Small intestine (tissue), 7 donors: ENCODE data around the gene TMEM51. TPM values are rescaled to one million over a fixed set of nuclear protein-coding genes. Genes with fewer than 3 reads are reported as not detected.

Experiments used
- DNase-seq, 2 donors: peaks; one replicate each; pipeline versions ENCODE4 v3.0.0 to v3.0.0-alpha.2; 2013
- FAIRE-seq: peaks from 2 replicates; lab custom pipeline; 2012; peaks lifted over from hg19 to GRCh38; lab: Jason Lieb, UNC
- H3K27ac ChIP-seq, 3 donors: one replicate each; pipeline ENCODE4 v1.5.1; 2013; ENCODE audit warnings: low read length in 2 of 3, mild to moderate bottlenecking in 2 of 3, control low read depth in 1 of 3, inconsistent platforms in 1 of 3, low read depth in 1 of 3, moderate library complexity in 1 of 3
- H3K27me3 ChIP-seq, 3 donors: one replicate each; pipeline ENCODE4 v1.6.1; 2013; ENCODE audit warnings: low read length in 3 of 3, inconsistent platforms in 1 of 3; ENCODE audit not compliant: control insufficient read depth in 3 of 3, insufficient read depth in 3 of 3
- H3K36me3 ChIP-seq, 3 donors: one replicate each; pipeline ENCODE4 v1.6.1; 2013; ENCODE audit warnings: low read length in 3 of 3, inconsistent platforms in 1 of 3, low read depth in 1 of 3, mild to moderate bottlenecking in 1 of 3, moderate library complexity in 1 of 3; ENCODE audit not compliant: control insufficient read depth in 3 of 3, insufficient read depth in 2 of 3
- H3K4me1 ChIP-seq, 3 donors: one replicate each; pipeline ENCODE4 v1.6.1; 2013; ENCODE audit warnings: low read length in 2 of 3, inconsistent platforms in 1 of 3, low read depth in 1 of 3, mild to moderate bottlenecking in 1 of 3, moderate library complexity in 1 of 3; ENCODE audit not compliant: control insufficient read depth in 3 of 3, insufficient read depth in 2 of 3
- H3K4me3 ChIP-seq, 3 donors: one replicate each; pipeline ENCODE4 v1.5.1; 2013; ENCODE audit warnings: low read length in 3 of 3, control low read depth in 1 of 3, inconsistent platforms in 1 of 3, low read depth in 1 of 3, mild to moderate bottlenecking in 1 of 3, moderate library complexity in 1 of 3
- H3K9me3 ChIP-seq, 2 donors: one replicate each; pipeline ENCODE4 v1.6.1; 2013; ENCODE audit warnings: low read depth in 1 of 2, low read length in 1 of 2; ENCODE audit not compliant: control insufficient read depth in 2 of 2, insufficient read depth in 1 of 2
- WGBS, 3 donors: extraction: QIAGEN DNeasy Blood & Tissue Kit; methylation state at CpG; one replicate each; pipeline ENCODE4 v1.1.7; 2013; 5-methylcytosine and 5-hydroxymethylcytosine counted together
- polyA plus RNA-seq, 4 donors: library from polyadenylated mRNA; stranded (reverse) in 3 of 4; unstranded in 1 of 4; fragments of 200-250 nt in 3 of 4; fragments of 120-200 nt in 1 of 4; gene quantifications; one replicate each; pipeline versions ENCODE4 v1.2.1 to v1.2.3, GENCODE V29; 2013
- donor health status: healthy with polysubstance abuse.
- donor health status: control.
- donor health status: control.
- donor health status: Bipolar disorder and iron deficiency.
- donor health status: healthy.

Gene TMEM51
- polyA plus RNA-seq, 4 donors, result 16.3 to 44.4 (median 21.5) TPM

DNA sequence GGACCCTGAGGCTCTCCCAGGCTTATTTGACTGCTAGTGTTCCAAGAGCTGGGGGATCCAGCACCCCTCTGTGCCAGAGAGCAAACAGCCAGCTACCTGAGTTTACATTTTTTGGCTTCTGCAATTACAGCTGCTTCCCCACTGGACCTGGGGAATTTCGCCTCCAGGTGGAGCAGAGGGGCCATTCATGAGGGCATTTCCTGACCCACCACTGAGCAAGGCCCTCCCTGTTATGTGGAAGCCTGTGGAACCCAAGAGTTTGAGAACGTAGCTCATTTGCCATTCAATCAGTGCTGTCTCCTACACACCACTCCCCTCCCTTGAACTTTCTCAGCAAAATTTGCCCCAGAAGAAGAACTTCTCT lies 42.7 kb upstream of the TMEM51 start:
- H3K27ac ChIP-seq, result no peak overlapping the region
- H3K4me1 ChIP-seq, result peaks cover 0 to 5% (median 0%) of the 10 kb centered on the region in 3 donors
- 90 to 93% (median 92%) methylated on average over 2 of the region's 2 CpGs for WGBS, 3 donors
- H3K4me3 ChIP-seq, result no peak overlapping the region
- H3K36me3 ChIP-seq, result peaks cover 0 to 9% (median 0%) of the 10 kb centered on the region in 3 donors
- no peak for DNase-seq
- FAIRE-seq, result no peak
- no peaks in the 10 kb centered on the region for H3K9me3 ChIP-seq
- no peaks in the 10 kb centered on the region for H3K27me3 ChIP-seq

DNA sequence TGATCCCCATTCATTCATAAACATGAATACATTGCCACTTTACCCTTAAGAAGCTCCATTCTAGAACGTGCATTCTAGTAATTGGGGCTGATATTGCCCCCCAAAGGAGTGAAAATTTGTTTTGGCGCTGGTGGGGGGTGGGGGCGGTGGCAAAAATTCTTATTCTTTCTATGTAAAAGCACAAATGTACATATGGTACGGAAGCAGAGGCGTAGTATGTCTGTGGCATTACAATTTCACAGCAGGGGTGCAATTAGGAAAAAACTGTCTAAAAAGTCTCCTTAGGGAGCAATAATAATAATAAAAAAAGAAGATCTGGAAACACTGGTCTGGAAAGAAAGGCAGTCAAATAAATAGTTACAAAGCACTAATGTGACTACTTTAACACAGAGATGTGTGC lies 40.4 kb upstream of the TMEM51 start:
- Histone ChIP-seq H3K4me1 (peaks cover 0 to 5% (median 0%) of the 10 kb centered on the region in 3 donors), H3K27ac (no peak overlapping the region), H3K4me3 (no peak overlapping the region), H3K9me3 (no peaks in the 10 kb centered on the region), H3K27me3 (no peaks in the 10 kb centered on the region), H3K36me3 (peaks cover 0 to 27% (median 0%) of the 10 kb centered on the region in 3 donors)
- DNase-seq (no peak), FAIRE-seq (no peak)
- 87 to 94% (median 89%) methylated on average over 5 of the region's 5 CpGs for WGBS, 3 donors

DNA sequence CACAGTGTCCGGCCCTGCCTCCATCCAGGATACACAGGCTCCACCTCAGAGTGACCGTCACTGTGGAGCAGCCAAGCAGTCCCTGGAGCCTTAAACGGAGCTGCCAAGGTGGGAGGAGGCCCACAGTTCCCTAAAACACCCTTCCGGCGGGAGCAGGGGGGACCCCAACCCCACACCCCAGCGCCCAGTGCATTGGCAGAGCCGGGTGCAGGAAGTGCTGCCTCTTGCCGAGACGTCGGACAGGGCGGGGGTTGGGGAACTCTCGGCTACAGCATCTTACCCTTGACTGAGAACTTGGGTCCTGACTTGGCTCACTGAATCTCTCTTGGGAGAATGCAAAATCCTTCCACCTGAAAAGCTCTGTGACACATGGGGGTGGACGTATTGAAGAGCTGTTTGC lies 38.7 kb upstream of the TMEM51 start:
- 88 to 94% (median 92%) methylated on average over 13 of the region's 13 CpGs for WGBS, 3 donors
- H3K36me3 ChIP-seq, result peaks cover 0 to 35% (median 0%) of the 10 kb centered on the region in 3 donors
- peaks cover 0 to 5% (median 0%) of the 10 kb centered on the region in 3 donors for H3K4me1 ChIP-seq
- no peak overlapping the region for H3K27ac ChIP-seq
- H3K27me3 ChIP-seq, result no peaks in the 10 kb centered on the region
- no peak for DNase-seq
- H3K9me3 ChIP-seq, result no peaks in the 10 kb centered on the region
- FAIRE-seq, result no peak
- no peak overlapping the region for H3K4me3 ChIP-seq

DNA sequence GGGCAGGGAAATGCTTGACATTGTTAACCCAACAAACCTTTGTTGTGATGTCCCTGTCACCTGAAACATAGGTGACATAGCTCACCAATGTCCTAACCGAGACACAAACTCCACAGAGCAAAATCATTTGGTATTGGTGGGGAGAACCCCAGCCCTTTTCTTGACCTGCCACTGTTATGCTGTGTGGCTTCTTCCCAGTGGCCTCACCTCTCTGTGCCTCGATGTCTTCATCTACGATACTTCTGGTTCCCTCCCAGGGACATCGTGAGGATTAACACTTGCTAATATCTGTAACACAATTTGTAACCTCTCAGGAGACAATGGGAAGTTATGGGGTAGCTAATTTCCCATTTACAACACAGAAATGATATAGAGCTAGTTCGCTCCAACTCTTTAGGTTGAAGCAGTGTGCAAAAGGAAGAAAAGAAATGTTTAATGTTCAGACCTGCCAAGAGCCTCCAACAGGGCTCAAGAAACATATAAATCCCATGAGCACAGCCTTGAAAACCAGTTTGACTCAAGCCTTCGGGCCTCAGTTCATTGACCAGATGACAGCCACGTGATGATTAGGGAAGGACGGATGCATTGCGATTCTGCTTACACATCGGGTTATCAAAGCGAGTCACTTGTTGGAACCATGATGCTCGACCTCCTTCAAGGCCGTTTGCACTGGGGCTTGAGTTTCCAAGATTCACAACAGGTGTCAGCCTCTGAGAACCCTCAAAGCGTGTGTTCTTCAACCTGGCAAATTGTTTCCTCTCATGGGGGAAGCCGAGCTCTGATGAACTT lies 37.8 kb upstream of the TMEM51 start:
- Histone ChIP-seq H3K27me3 (no peaks in the 10 kb centered on the region), H3K36me3 (peaks cover 0 to 41% (median 0%) of the 10 kb centered on the region in 3 donors), H3K4me3 (no peak overlapping the region), H3K4me1 (peaks cover 0 to 5% (median 0%) of the 10 kb centered on the region in 3 donors), H3K27ac (no peak overlapping the region), H3K9me3 (no peaks in the 10 kb centered on the region)
- 88 to 93% (median 91%) methylated on average over 15 of the region's 15 CpGs for WGBS, 3 donors
- DNase-seq, result no peak
- no peak for FAIRE-seq

DNA sequence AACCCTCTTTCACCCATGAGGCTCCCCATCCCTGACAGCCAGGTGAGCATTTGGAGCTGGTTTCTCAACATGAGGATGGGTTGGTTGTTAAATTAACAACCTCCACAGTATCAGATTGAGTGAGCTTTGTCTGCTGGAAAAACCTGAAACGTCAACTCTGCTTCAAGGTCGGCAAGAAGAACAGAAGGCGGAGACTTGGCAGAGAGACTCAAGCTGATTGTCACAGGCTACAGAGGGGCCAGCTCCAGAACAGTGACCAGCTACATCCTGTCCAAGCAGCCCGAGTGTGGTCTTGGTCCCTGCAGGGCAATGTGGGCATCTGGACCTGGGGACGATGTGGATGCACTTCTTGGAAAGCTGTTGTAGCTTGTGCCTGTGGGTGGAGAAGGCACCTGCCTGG lies 36.6 kb upstream of the TMEM51 start:
- Histone ChIP-seq H3K4me3 (no peak overlapping the region), H3K36me3 (peaks cover 0 to 42% (median 0%) of the 10 kb centered on the region in 3 donors), H3K27ac (no peak overlapping the region), H3K27me3 (no peaks in the 10 kb centered on the region), H3K4me1 (peaks cover 0 to 1% (median 0%) of the 10 kb centered on the region in 3 donors), H3K9me3 (no peaks in the 10 kb centered on the region)
- FAIRE-seq (no peak), DNase-seq (peak in 1 of 2 donors; percentile 22)
- 30 to 51% (median 36%) methylated on average over 5 of the region's 5 CpGs for WGBS, 3 donors

DNA sequence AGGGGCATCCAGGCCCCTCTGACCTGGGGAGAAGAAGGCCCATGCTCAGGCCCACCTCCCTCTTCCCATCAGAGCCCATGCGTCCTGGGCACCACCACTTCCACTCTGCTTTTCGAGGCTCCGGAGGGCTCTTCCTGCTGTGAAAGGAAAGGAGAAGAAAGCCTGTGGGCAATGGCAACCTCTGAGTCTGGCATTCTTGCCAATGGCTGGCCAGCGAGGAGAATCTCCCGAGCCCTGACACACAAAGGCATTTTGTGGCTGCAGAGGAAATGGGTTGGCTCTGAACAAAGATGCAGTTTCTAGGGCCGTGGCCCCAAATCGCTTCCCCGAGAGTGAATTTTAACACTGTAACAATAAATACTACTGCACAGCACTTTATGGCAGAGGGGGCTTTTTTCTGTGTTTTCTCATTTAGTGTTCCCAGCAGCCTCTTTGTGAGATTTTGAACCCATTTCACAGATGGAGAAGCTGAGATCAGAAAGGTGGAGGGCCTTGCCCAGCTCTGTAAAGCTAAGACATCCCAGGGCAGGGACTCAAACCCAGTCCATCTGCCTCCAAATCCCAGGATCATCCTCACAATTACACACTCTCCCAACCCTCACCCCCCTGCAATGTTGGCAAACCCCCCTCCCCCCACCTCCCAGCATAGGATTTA lies 35.7 kb upstream of the TMEM51 start:
- 67 to 75% (median 72%) methylated on average over 8 of the region's 8 CpGs for WGBS, 3 donors
- no peak overlapping the region for H3K4me3 ChIP-seq
- H3K4me1 ChIP-seq, result no peaks in the 10 kb centered on the region
- no peaks in the 10 kb centered on the region for H3K9me3 ChIP-seq
- no peak overlapping the region for H3K27ac ChIP-seq
- no peaks in the 10 kb centered on the region for H3K27me3 ChIP-seq
- H3K36me3 ChIP-seq, result peaks cover 0 to 45% (median 0%) of the 10 kb centered on the region in 3 donors
- FAIRE-seq, result no peak
- no peak for DNase-seq

DNA sequence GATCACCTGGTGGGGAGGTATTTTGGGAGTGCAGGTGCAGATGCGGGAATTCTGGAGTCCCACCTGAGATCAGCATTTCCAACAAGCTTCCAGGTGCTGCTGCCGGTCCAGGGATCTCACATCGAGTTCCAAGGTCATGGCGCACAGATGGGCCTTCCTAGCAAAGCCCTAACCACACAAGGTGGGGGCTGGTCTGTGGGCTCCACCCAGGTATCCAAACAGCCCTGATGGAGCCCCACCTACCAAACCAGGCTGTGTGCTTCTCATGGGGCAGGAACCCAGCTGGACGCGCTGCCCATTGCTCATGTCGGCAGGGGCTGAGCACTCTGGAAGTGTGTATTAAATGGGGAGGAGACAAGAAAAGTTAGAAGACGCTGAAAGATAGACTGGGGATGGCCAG lies 35.0 kb upstream of the TMEM51 start:
- Histone ChIP-seq H3K4me1 (no peaks in the 10 kb centered on the region), H3K27ac (no peak overlapping the region), H3K4me3 (no peak overlapping the region), H3K9me3 (no peaks in the 10 kb centered on the region), H3K36me3 (peaks cover 0 to 45% (median 0%) of the 10 kb centered on the region in 3 donors), H3K27me3 (no peaks in the 10 kb centered on the region)
- FAIRE-seq, result no peak
- WGBS, 3 donors, result 82 to 88% (median 86%) methylated on average over 8 of the region's 8 CpGs
- no peak for DNase-seq

DNA sequence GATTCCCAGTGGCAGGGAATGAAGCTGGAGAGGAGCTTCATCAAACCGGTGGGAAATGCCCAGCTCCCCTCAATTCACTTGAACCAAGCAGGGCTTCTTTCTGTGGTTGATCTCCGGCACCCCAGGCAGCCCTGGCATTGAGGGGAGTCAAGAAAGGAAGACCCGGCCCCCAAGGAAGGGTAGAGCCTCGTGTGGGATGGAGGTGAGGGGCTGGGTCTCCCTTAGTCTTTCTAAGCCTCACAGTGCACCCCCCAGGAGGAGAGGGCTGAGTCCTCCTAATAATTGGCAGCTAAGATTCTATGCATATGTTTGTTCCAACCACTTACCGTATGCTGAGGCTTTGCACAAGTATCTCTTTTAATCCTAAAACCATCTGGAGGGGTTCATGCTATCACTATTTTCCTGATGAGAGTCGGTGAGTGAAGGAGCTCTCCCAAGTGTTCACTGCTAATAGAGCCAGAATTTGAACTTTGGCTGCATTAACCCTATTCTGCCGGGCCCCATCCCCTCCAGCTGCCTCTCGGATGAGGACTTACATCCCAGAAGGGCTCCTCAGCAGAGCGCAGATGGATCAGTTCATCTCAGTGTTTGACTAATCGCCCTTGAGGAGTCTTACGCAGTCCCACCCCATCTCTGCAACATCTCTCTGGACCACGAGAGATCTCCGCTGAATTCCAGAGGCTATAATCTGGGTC lies 33.1 kb upstream of the TMEM51 start:
- peaks cover 0 to 43% (median 0%) of the 10 kb centered on the region in 3 donors for H3K36me3 ChIP-seq
- FAIRE-seq, result no peak
- H3K4me3 ChIP-seq, result no peak overlapping the region
- DNase-seq, result no peak
- no peaks in the 10 kb centered on the region for H3K4me1 ChIP-seq
- no peaks in the 10 kb centered on the region for H3K9me3 ChIP-seq
- WGBS, 3 donors, result 74 to 90% (median 87%) methylated on average over 13 of the region's 13 CpGs
- no peaks in the 10 kb centered on the region for H3K27me3 ChIP-seq
- H3K27ac ChIP-seq, result no peak overlapping the region
